CD8-positive, alpha-beta memory T cell (primary cell): ENCODE data around the gene UPK3BL1. TPM values are rescaled to one million over a fixed set of nuclear protein-coding genes. Genes with fewer than 3 reads are reported as not detected.
"Not testable (repeated sequence)": the region's sequence is repeated elsewhere in the genome, so short reads cannot be mapped to it uniquely, and the experiment has no call there.

ENCODE experiments used
- CTCF ChIA-PET: fragments of 350-600 bp; sonication (Branson Sonifier 250); formaldehyde crosslinking; loops from one replicate; lab custom pipeline; 2021; ENCODE audit warnings: antibody characterized with exemption; lab: Charles Lee
- POLR2A ChIA-PET: fragments of 350-600 bp; sonication (Branson Sonifier 250); formaldehyde crosslinking; loops from one replicate; lab custom pipeline; 2021; ENCODE audit warnings: antibody characterized with exemption; lab: Charles Lee
- DNase-seq, 5 donors: peaks; one replicate each; pipeline versions ENCODE4 v3.0.0 to v3.0.0-alpha.2; 2020 to 2022; ENCODE audit warnings: mixed read lengths in 1 of 5
- H3K27ac ChIP-seq: one replicate; pipeline ENCODE4 v1.7.0; 2013; ENCODE audit warnings: low read depth, mild to moderate bottlenecking, low read length, moderate library complexity
- H3K27me3 ChIP-seq: 2 replicates; pipeline ENCODE4 v1.7.0; 2013; ENCODE audit warnings: low read length, mild to moderate bottlenecking; ENCODE audit not compliant: insufficient read depth, poor library complexity, severe bottlenecking
- H3K36me3 ChIP-seq: 2 replicates; pipeline ENCODE4 v1.7.0; 2013; ENCODE audit warnings: mild to moderate bottlenecking, low read length, moderate library complexity; ENCODE audit not compliant: insufficient read depth
- H3K4me1 ChIP-seq: 2 replicates; pipeline ENCODE4 v1.7.0; 2013; ENCODE audit warnings: mild to moderate bottlenecking, low read length, moderate library complexity; ENCODE audit not compliant: insufficient read depth
- H3K4me3 ChIP-seq: 2 replicates; pipeline ENCODE4 v1.7.0; 2013; ENCODE audit warnings: mild to moderate bottlenecking, low read length
- H3K9me3 ChIP-seq: 2 replicates; pipeline ENCODE4 v1.7.0; 2013; ENCODE audit warnings: mild to moderate bottlenecking, low read length
- H3K27ac Mint-ChIP-seq, 8 donors: one replicate each; pipeline ENCODE4 v1.8.0; 2020 to 2021; ENCODE audit warnings: mixed read lengths in 8 of 8, mild to moderate bottlenecking in 6 of 8, inconsistent platforms in 3 of 8, moderate library complexity in 3 of 8
- H3K27me3 Mint-ChIP-seq, 2 donors: one replicate each; pipeline ENCODE4 v1.8.0; 2020 to 2021; ENCODE audit warnings: mixed read lengths in 2 of 2, mild to moderate bottlenecking in 1 of 2, moderate library complexity in 1 of 2
- H3K36me3 Mint-ChIP-seq, 3 donors: one replicate each; pipeline ENCODE4 v1.8.0; 2020 to 2021; ENCODE audit warnings: mixed read lengths in 3 of 3, inconsistent platforms in 1 of 3, mild to moderate bottlenecking in 1 of 3
- H3K4me1 Mint-ChIP-seq, 3 donors: one replicate each; pipeline ENCODE4 v1.8.0; 2020 to 2021; ENCODE audit warnings: mixed read lengths in 3 of 3, inconsistent platforms in 1 of 3, mild to moderate bottlenecking in 1 of 3
- H3K4me3 Mint-ChIP-seq, 7 donors: one replicate each; pipeline ENCODE4 v1.8.0; 2020 to 2021; ENCODE audit warnings: mixed read lengths in 7 of 7, mild to moderate bottlenecking in 6 of 7, moderate library complexity in 4 of 7, inconsistent platforms in 2 of 7
- H3K9me3 Mint-ChIP-seq, 5 donors: one replicate each; pipeline ENCODE4 v1.8.0; 2020 to 2022; ENCODE audit warnings: mixed read lengths in 5 of 5, mild to moderate bottlenecking in 3 of 5, moderate library complexity in 2 of 5, inconsistent platforms in 1 of 5
- polyA plus RNA-seq: library from polyadenylated mRNA; unstranded; fragments of 300-500 nt; fragmentation: Illumina TruSeq; gene quantifications from one replicate; pipeline ENCODE4 v1.2.3, GENCODE V29; 2021
- total RNA-seq, 2 experiments: library from RNA; stranded (reverse); gene quantifications; one replicate each; pipeline ENCODE4 v1.2.3, GENCODE V29; 2021

Gene UPK3BL1
- total and polyA plus RNA-seq, 3 experiments from 2014 or later, result 17.3 to 32.3 (median 20.5) TPM

DNA sequence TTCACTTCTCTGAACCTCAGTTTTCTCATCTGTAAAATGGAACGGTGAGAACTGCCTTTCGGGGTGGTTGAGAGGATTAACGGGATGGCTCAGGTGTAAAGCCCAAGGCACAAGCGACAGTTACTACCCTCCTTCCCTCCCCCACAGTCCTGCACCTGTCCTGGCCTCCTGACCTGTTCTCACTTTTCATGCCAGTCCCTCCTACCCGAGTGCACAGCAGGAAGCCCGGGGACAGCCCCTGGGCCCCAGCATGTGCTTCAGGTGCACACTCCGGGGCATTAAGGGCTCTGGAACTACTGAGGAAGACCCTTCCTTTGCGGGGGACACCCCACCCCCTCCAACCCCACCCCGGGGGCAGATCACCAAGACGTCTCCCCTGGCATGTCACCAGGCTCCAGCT, 26.7 kb downstream of the UPK3BL1 start:
- DNase-seq, H3K4me1 Mint-ChIP-seq, H3K4me1 ChIP-seq, H3K9me3 ChIP-seq, H3K27me3 ChIP-seq, H3K27ac ChIP-seq, POLR2A ChIA-PET, H3K9me3 Mint-ChIP-seq, H3K36me3 Mint-ChIP-seq, H3K27me3 Mint-ChIP-seq, H3K36me3 ChIP-seq, H3K27ac Mint-ChIP-seq, H3K4me3 Mint-ChIP-seq, H3K4me3 ChIP-seq, CTCF ChIA-PET: not testable (repeated sequence)

DNA sequence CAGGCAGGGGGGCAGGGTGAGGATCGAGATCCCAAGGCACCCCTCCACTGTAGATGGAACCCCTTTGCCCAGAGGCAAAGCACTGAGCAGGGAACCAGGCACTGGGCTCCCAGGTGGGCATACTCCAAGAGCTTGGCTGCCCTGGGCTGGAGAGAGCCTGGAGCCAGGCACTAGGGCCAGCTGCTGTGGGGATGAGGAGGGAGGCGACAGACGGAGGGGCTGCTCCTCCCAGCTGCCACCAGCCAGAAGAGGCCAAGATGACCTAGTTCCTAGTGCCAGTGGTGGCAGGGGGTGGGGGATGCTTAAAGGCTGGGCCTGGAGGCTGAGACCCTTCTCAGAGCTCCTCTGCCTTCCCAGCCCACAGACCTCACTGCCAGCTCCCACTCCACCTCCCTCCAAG, 27.7 kb downstream of the UPK3BL1 start:
- H3K4me1 Mint-ChIP-seq, result not testable (repeated sequence)

GRCh38 chr7:102614346-102614697, 28.3 kb downstream of the UPK3BL1 start:
- DNase-seq, CTCF ChIA-PET, H3K36me3 Mint-ChIP-seq, H3K27me3 Mint-ChIP-seq, H3K27ac Mint-ChIP-seq, H3K4me1 Mint-ChIP-seq, H3K4me3 Mint-ChIP-seq, H3K4me3 ChIP-seq, H3K27ac ChIP-seq, H3K36me3 ChIP-seq, H3K9me3 ChIP-seq, H3K9me3 Mint-ChIP-seq, POLR2A ChIA-PET, H3K4me1 ChIP-seq, H3K27me3 ChIP-seq: not testable (repeated sequence)

More for the DNA sequence above, 27.7 kb downstream of the UPK3BL1 start:
- H3K9me3 ChIP-seq, H3K9me3 Mint-ChIP-seq, H3K27ac Mint-ChIP-seq, H3K27me3 Mint-ChIP-seq, POLR2A ChIA-PET, H3K4me3 ChIP-seq, H3K36me3 ChIP-seq, H3K4me3 Mint-ChIP-seq, DNase-seq, H3K27ac ChIP-seq, H3K27me3 ChIP-seq, H3K4me1 ChIP-seq, H3K36me3 Mint-ChIP-seq, CTCF ChIA-PET: not testable (repeated sequence)

- H3K9me3 Mint-ChIP-seq, POLR2A ChIA-PET, CTCF ChIA-PET, H3K27ac ChIP-seq, H3K27me3 ChIP-seq, DNase-seq, H3K36me3 Mint-ChIP-seq, H3K4me1 Mint-ChIP-seq, H3K27me3 Mint-ChIP-seq, H3K36me3 ChIP-seq, H3K4me3 ChIP-seq, H3K9me3 ChIP-seq, H3K4me1 ChIP-seq, H3K27ac Mint-ChIP-seq, H3K4me3 Mint-ChIP-seq: not testable (repeated sequence)
These were observed 28.8 kb downstream of the UPK3BL1 start for GRCh38 chr7:102613575-102614345.

- H3K27ac Mint-ChIP-seq, CTCF ChIA-PET, H3K4me1 Mint-ChIP-seq, H3K4me3 Mint-ChIP-seq, H3K27me3 Mint-ChIP-seq, H3K9me3 Mint-ChIP-seq, H3K27me3 ChIP-seq, POLR2A ChIA-PET, H3K9me3 ChIP-seq, H3K27ac ChIP-seq, H3K4me3 ChIP-seq, H3K36me3 ChIP-seq, H3K36me3 Mint-ChIP-seq, H3K4me1 ChIP-seq: not testable (repeated sequence)
- peak in 1 of 5 donors; percentile 28 for DNase-seq
These were observed 30.8 kb downstream of the UPK3BL1 start for GRCh38 chr7:102611675-102612325.

DNA sequence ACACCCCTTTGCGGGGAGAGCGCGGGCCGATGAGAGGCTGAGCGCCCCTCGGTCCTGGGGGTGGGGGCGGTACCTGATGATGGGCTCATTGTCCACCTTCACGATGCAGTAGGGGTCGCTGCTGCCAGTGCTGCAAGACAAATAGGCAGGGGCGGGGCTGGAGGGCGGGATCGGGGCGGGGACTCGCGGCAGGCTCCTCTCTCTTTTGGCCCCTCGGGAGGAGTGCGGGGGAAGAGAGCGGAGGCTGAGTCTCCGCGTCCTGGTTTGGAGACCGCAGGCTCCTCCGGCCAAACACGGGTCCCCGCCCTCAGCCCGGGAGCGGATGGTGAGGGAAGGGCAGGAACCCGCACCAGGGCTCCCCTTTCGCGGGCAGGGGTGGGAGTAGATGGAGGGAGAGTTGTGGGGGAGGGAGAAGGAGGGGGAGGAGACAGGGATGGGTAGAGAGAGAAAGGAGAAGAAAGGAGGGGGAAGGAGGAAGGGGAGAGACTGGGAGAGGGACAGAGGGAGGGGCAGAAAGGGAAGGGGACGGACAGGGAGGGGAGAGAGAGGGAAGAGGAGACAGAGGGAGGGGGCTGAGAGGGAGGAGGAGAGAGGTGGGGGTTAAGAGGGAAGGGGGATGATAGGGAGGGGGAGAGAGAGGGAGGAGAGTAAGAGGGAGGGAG, 31.4 kb downstream of the UPK3BL1 start:
- H3K27ac ChIP-seq, H3K9me3 ChIP-seq, H3K4me1 ChIP-seq, H3K4me3 Mint-ChIP-seq, H3K27me3 Mint-ChIP-seq, DNase-seq, H3K36me3 ChIP-seq, CTCF ChIA-PET, H3K4me3 ChIP-seq, H3K27me3 ChIP-seq, H3K27ac Mint-ChIP-seq, H3K9me3 Mint-ChIP-seq, H3K36me3 Mint-ChIP-seq, H3K4me1 Mint-ChIP-seq, POLR2A ChIA-PET: not testable (repeated sequence)

GRCh38 chr7:102610441-102610840, 32.1 kb downstream of the UPK3BL1 start:
- H3K4me3 Mint-ChIP-seq, result peak overlapping the region in 2 of 7 donors; percentile 39 to 50
- peak in 1 of 5 donors; percentile 18 for DNase-seq

GRCh38 chr7:102609734-102610133, 32.9 kb downstream of the UPK3BL1 start:
- CTCF ChIA-PET, DNase-seq, POLR2A ChIA-PET, H3K27me3 ChIP-seq, H3K36me3 Mint-ChIP-seq, H3K27ac ChIP-seq, H3K9me3 Mint-ChIP-seq, H3K9me3 ChIP-seq, H3K4me1 Mint-ChIP-seq, H3K4me1 ChIP-seq, H3K36me3 ChIP-seq, H3K27ac Mint-ChIP-seq, H3K27me3 Mint-ChIP-seq, H3K4me3 ChIP-seq, H3K4me3 Mint-ChIP-seq: not testable (repeated sequence)

More at GRCh38 chr7:102610441-102610840, 32.1 kb downstream of the UPK3BL1 start:
- H3K4me1 Mint-ChIP-seq, H3K9me3 ChIP-seq, H3K27me3 Mint-ChIP-seq, H3K4me3 ChIP-seq, H3K36me3 Mint-ChIP-seq, H3K9me3 Mint-ChIP-seq, H3K27me3 ChIP-seq, H3K36me3 ChIP-seq, H3K27ac ChIP-seq, POLR2A ChIA-PET, H3K27ac Mint-ChIP-seq, CTCF ChIA-PET, H3K4me1 ChIP-seq: not testable (repeated sequence)
